HUDEP-2 (cell line): ENCODE measurements around the gene TBC1D22B.
A peak's percentile ranks its signal among the peaks of the same experiment; 100 is the strongest.
"Not testable (repeated sequence)": the region's sequence is repeated elsewhere in the genome, so short reads cannot be mapped to it uniquely, and the experiment has no call there.

ENCODE experiments used
- DNase-seq, 76 experiments: peaks; one replicate each; lab custom pipeline; 2025; ENCODE audit not compliant: unreplicated experiment in 76 of 76; lab: John Stamatoyannopoulos, UW

Gene TBC1D22B

GRCh38 chr6:37317312-37318038, 59.9 kb downstream of the TBC1D22B start:
- no peak for DNase-seq

DNA sequence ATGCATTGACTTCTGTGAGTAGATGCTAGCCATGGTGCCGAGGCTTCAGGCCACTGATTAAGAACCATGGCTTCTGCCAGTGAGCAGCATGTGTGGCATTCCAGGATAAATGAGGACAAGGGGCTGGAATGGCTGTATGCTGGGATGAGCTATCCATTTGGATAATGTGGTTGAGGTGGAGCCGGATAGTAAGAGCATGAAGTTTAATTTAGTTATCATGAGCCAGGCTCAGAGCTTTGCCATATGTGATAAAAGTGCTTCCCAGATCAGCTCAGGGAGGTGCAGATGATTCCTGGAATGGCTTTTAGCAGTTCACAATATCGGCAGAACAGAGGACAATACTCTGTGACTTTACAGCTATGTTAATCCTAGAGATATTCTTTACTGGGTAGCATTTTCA, 61.6 kb downstream of the TBC1D22B start:
- DNase-seq = no peak

- DNase-seq = no peak
Observed at GRCh38 chr6:37319856-37320480, 62.4 kb downstream of the TBC1D22B start.

DNA sequence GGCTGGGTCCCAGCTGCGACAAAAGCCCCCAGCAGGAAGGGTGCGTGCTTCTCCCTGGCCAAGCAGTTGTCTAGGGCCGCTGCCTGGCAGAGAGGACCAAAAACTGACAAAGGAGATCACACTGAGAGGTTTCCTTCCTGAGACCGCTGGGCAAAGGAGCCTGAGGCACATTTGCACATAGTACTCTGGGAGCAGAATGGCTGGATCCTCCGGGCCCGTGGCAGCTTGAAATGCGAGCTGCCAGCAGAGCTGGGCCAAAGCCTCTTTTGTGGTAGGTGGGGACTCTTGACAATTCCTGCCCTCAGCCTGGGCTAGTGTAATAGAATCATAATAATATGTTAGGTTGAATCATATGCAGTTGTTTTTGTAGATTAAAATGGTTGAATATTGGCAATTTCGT, 63.1 kb downstream of the TBC1D22B start:
- DNase-seq = no peak

GRCh38 chr6:37321101-37321500, 63.5 kb downstream of the TBC1D22B start:
- no peak for DNase-seq

DNA sequence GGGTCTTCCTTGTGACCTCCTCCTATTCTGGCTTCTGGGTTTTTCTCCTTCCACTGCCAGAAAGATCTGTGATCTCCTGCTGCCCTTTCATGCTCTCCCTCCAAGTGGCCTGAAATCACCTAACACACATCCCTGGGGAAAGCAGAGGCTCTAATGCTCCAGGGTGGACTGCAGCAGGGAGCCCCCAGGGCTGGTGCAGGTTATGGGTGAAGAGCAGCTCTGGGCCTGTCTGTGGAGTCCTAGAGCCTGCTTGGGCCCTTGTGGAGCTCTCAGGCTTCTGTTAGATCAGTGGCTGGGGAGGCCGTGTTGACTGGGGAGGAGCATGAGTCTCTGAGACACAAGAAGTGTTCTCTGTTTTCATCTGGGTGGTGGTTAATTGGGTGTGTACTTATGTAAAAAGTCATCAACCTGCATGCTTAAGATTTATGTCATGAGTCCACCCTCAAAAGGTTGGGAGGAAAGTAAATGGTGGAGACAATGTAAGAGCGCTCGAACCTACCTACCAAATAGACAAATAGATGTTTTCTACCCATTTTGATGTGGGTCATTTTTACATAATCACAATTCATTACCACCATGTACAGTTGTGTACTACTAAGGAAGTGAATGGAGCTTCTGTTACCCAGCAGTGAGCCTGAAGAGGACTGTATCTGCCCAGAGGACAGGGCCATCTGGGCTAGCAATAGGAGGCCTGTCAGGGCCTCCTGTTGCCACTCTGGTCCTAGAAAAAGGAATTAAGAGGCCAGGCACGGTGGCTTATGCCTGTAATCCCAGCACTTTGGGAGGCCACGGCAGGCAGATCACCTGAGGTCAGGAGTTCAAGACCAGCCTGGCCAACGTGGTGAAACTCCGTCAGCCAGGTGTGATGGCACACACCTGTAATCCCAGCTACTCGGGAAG, 64.2 kb downstream of the TBC1D22B start:
- no peak for DNase-seq

DNA sequence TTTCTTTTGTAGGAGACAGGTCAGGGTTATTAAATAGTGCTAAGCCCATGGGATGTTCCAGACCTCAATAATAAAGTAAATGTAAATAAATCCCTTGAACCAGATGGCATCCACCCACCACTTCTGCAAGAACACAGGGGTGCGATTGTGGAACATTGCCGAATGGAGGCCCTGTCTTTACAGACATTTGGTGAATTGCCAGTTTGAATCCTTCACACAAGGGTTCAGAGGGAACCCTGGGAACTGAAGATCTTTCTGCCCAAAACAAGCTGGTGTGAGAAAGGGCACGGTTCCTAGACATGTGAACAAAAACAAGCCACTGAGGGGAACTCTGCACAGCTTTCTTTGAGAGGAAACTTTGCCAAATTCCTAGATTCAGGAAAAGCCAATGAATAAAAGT, 66.0 kb downstream of the TBC1D22B start:
- peak in 10 of 76 experiments; percentile 16 to 50 (median 30) for DNase-seq

DNA sequence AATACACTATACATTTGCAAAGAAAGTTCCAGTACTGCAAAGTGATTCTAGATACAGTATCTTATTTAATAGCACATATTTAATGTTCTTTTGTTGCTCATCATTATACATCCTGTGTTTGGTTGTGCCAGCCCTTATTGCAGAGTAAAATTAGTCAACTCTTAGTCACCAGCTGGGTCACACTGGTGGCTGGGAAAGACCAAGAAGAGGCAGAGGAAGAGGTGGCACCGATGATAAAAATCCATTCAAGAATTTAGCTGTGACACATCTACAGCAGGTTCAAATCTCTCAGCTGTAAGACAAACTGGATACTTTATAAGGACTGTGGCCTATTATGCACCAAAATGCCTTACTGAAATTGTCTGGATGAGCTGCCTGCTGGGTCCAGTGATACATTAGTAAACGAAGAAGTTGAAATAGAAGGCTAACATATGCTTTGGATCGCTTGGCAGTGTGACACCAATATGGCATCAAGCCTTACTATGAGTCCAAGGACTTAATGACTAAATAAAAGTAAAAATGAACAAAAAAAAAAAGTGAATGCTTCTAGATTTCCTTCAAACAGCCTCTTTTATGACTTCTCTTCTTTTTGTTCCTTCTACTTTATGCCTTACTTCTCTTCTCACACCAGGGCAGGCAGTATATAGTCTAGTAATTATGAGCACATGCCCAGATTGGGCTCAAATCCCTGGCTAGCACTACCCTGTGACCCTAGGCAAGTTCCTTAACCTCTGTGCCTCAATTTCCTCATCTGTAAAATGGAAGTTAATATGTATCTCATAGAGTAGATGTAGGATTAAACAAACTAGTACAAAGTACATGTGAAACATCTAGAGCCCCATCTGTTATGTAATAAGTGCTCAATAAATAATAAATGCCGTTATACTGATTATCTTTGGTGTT, 66.8 kb downstream of the TBC1D22B start:
- peak in 8 of 76 experiments; percentile 14 to 49 (median 24) for DNase-seq

- not testable (repeated sequence) for DNase-seq
Observed at GRCh38 chr6:37330345-37330744, 72.8 kb downstream of the TBC1D22B start.

DNA sequence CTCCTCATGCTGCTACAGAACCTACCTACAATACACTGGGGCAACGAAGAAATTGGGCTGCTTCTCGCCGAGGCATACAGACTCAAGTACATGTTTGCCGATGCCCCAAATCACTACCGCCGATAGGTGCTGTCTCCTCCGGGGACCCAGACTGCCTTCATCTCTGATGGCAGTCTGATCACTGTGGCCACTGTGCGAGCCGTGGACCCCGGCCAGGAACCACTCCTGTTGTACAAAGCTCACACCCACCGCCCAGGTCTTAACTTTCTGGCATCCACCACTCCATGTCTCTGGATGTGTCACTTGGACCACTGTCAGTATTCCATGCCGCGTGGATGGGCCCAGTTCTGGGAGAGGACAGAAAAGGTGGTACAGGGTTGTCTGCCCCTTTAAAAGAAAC, 73.5 kb downstream of the TBC1D22B start:
- DNase-seq = no peak

- no peak for DNase-seq
Observed at GRCh38 chr6:37332894-37333293, 75.3 kb downstream of the TBC1D22B start.

- no peak for DNase-seq
Observed at GRCh38 chr6:37334047-37334446, 76.5 kb downstream of the TBC1D22B start.

DNA sequence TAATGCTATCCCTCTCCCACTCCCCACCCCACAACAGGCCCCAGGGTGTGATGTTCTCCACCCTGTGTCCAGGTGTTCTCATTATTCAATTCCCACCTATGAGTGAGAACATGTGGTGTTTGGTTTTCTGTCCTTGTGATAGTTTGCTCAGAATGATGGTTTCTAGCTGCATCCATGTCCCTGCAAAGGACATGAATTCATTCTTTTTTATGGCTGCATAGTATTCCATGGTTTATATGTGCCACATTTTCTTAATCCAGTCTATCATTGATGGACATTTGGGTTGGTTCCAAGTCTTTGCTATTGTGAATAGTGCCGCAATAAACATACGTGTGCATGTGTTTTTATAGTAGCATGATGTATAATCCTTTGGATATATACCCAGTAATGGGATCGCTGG, 80.7 kb downstream of the TBC1D22B start:
- not testable (repeated sequence) for DNase-seq

GRCh38 chr6:37338745-37339255, 81.2 kb downstream of the TBC1D22B start:
- DNase-seq = no peak

GRCh38 chr6:37339741-37340638, 82.4 kb downstream of the TBC1D22B start:
- DNase-seq = no peak

- DNase-seq = no peak
Observed at GRCh38 chr6:37340639-37340943, 83.0 kb downstream of the TBC1D22B start.

GRCh38 chr6:37343248-37343647, 85.7 kb downstream of the TBC1D22B start:
- DNase-seq = no peak

GRCh38 chr6:37344308-37344707, 86.7 kb downstream of the TBC1D22B start:
- no peak for DNase-seq

DNA sequence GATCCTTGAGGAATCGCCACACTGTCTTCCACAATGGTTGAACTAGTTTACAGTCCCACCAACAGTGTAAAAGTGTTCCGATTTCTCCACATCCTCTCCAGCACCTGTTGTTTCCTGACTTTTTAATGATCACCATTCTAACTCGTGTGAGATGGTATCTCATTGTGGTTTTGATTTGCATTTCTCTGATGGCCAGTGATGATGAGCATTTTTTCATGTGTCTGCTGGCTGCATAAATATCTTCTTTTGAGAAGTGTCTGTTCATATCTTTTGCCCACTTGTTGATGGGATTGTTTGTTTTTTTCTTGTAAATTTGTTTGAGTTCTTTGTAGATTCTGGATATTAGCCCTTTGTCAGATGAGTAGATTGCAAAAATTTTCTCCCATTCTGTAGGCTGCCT, 88.2 kb downstream of the TBC1D22B start:
- DNase-seq = not testable (repeated sequence)
